Ovary (tissue), 3 donors: ENCODE data around the gene LMOD3.

Experiments used
- EP300 ChIP-seq: sonication (generic); formaldehyde crosslinking; IDR thresholded peaks from one replicate; pipeline ENCODE4 v1.6.1; 2017; ENCODE audit warnings: antibody characterized with exemption
- POLR2A ChIP-seq: fragments of 450-650 bp; IDR thresholded peaks from one replicate; pipeline ENCODE4 v1.6.1; 2017; ENCODE audit warnings: antibody characterized with exemption, mild to moderate bottlenecking, moderate library complexity
- TF ChIP-seq, protein P1 (sequence below), 3 donors: fragments of 450-650 bp in 2 of 3; fragments of 200-600 bp in 1 of 3; IDR thresholded peaks; one replicate each; pipeline versions ENCODE4 v1.5.1 to v1.8.0; 2016 to 2022; ENCODE audit warnings: antibody characterized with exemption in 3 of 3, mild to moderate bottlenecking in 1 of 3
- donor health status: DM: no; HTN: no; CAD: no.

DNA sequence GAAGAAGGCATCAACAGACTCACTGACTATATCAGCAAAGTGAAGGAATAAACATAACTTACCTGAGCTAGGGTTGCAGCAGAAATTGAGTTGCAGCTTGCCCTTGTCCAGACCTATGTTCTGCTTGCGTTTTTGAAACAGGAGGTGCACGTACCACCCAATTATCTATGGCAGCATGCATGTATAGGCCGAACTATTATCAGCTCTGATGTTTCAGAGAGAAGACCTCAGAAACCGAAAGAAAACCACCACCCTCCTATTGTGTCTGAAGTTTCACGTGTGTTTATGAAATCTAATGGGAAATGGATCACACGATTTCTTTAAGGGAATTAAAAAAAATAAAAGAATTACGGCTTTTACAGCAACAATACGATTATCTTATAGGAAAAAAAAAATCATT, 17.8 kb downstream of the LMOD3 start:
- TF ChIP-seq, protein P1, sequence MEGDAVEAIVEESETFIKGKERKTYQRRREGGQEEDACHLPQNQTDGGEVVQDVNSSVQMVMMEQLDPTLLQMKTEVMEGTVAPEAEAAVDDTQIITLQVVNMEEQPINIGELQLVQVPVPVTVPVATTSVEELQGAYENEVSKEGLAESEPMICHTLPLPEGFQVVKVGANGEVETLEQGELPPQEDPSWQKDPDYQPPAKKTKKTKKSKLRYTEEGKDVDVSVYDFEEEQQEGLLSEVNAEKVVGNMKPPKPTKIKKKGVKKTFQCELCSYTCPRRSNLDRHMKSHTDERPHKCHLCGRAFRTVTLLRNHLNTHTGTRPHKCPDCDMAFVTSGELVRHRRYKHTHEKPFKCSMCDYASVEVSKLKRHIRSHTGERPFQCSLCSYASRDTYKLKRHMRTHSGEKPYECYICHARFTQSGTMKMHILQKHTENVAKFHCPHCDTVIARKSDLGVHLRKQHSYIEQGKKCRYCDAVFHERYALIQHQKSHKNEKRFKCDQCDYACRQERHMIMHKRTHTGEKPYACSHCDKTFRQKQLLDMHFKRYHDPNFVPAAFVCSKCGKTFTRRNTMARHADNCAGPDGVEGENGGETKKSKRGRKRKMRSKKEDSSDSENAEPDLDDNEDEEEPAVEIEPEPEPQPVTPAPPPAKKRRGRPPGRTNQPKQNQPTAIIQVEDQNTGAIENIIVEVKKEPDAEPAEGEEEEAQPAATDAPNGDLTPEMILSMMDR (IDR thresholded peaks at IDR 0.05): no peak
- no peak for TF ChIP-seq POLR2A
- TF ChIP-seq EP300: no peak
